Chondrocyte (in vitro differentiated cells): ENCODE data around the gene AXDND1. TPM values are rescaled to one million over a fixed set of nuclear protein-coding genes. Genes with fewer than 3 reads are reported as not detected.

Experiments
- DNase-seq: peaks from one replicate; pipeline ENCODE4 v3.0.0; 2021; ENCODE audit warnings: mixed read lengths, low spot score
- H3K27ac Mint-ChIP-seq: one replicate; pipeline ENCODE4 v1.8.0; 2021; ENCODE audit warnings: mild to moderate bottlenecking, moderate library complexity, mixed read lengths; ENCODE audit not compliant: unreplicated experiment
- H3K27me3 Mint-ChIP-seq: 2 replicates; pipeline ENCODE4 v1.8.0; 2021; ENCODE audit warnings: low read depth, mixed read lengths
- H3K36me3 Mint-ChIP-seq: 2 replicates; pipeline ENCODE4 v1.8.0; 2021; ENCODE audit warnings: low read depth, mixed read lengths
- H3K4me1 Mint-ChIP-seq: 2 replicates; pipeline ENCODE4 v1.8.0; 2021; ENCODE audit warnings: low read depth, mild to moderate bottlenecking, mixed read lengths
- H3K4me3 Mint-ChIP-seq: one replicate; pipeline ENCODE4 v1.8.0; 2021; ENCODE audit warnings: mild to moderate bottlenecking, moderate library complexity, mixed read lengths; ENCODE audit not compliant: unreplicated experiment
- H3K9me3 Mint-ChIP-seq: 2 replicates; pipeline ENCODE4 v1.8.0; 2021; ENCODE audit warnings: low read depth, mixed read lengths
- CTCF ChIP-seq: fragments of 200-600 bp; sonication (generic); IDR thresholded peaks from 2 replicates; pipeline ENCODE4 v1.5.0; 2021; ENCODE audit warnings: antibody characterized with exemption, mild to moderate bottlenecking, moderate library complexity
- long read RNA-seq: library from polyadenylated mRNA; stranded (forward); transcript quantifications from one replicate; pipeline ENCODE4 v2.0.0, GENCODE V29; 2021
- total RNA-seq: library from RNA; stranded (reverse); gene quantifications from 3 replicates; pipeline ENCODE4 v1.2.1, GENCODE V29; 2021

Gene AXDND1
- total RNA-seq, result 0.20 to 0.23 TPM in 2 of 3 replicates, not detected in the other
- long read RNA-seq, result 0 reads

GRCh38 chr1:179365342-179366092 lies at the start of gene AXDND1:
Gene AXDND1, plus strand, starts transcription at chr1:179365971. Its CDS starts 539 bp downstream, at chr1:179366510.
- H3K36me3 Mint-ChIP-seq, result no peaks in the 10 kb centered on the region
- no peaks in the 10 kb centered on the region for H3K9me3 Mint-ChIP-seq
- TF ChIP-seq CTCF, result no peak
- no peaks in the 10 kb centered on the region for H3K27me3 Mint-ChIP-seq
- peak within 1 kb of the TSS; percentile 92 for H3K4me3 Mint-ChIP-seq
- peak within 1 kb of the TSS; percentile 100 for H3K27ac Mint-ChIP-seq
- no peak for DNase-seq
- H3K4me1 Mint-ChIP-seq, result peaks cover 19% of the 10 kb centered on the region

GRCh38 chr1:179318491-179318890 lies 47.3 kb upstream of the AXDND1 start:
- DNase-seq, result no peak
- no peak for TF ChIP-seq CTCF
- peaks cover 7% of the 10 kb centered on the region for H3K9me3 Mint-ChIP-seq
- no peak overlapping the region for H3K27ac Mint-ChIP-seq
- H3K4me3 Mint-ChIP-seq, result no peak overlapping the region
- no peaks in the 10 kb centered on the region for H3K4me1 Mint-ChIP-seq
- peaks cover 18% of the 10 kb centered on the region for H3K36me3 Mint-ChIP-seq
- H3K27me3 Mint-ChIP-seq, result no peaks in the 10 kb centered on the region

- Mint-ChIP-seq H3K9me3 (peaks cover 7% of the 10 kb centered on the region), H3K4me1 (no peaks in the 10 kb centered on the region), H3K4me3 (no peak overlapping the region), H3K27me3 (no peaks in the 10 kb centered on the region), H3K27ac (no peak overlapping the region), H3K36me3 (peaks cover 19% of the 10 kb centered on the region)
- DNase-seq, result no peak
- no peak for TF ChIP-seq CTCF
Measured at GRCh38 chr1:179321533-179322216, 44.1 kb upstream of the AXDND1 start.

- DNase-seq, result no peak
- Mint-ChIP-seq H3K27ac (no peak overlapping the region), H3K4me1 (no peaks in the 10 kb centered on the region), H3K36me3 (peaks cover 19% of the 10 kb centered on the region), H3K9me3 (peaks cover 7% of the 10 kb centered on the region), H3K4me3 (no peak overlapping the region), H3K27me3 (no peaks in the 10 kb centered on the region)
- no peak for TF ChIP-seq CTCF
Measured at GRCh38 chr1:179322557-179322956, 43.2 kb upstream of the AXDND1 start.

- peaks cover 7% of the 10 kb centered on the region for H3K9me3 Mint-ChIP-seq
- H3K4me1 Mint-ChIP-seq, result no peaks in the 10 kb centered on the region
- no peaks in the 10 kb centered on the region for H3K27me3 Mint-ChIP-seq
- H3K4me3 Mint-ChIP-seq, result no peak overlapping the region
- TF ChIP-seq CTCF, result no peak
- H3K27ac Mint-ChIP-seq, result no peak overlapping the region
- H3K36me3 Mint-ChIP-seq, result peaks cover 19% of the 10 kb centered on the region
- no peak for DNase-seq
Measured at GRCh38 chr1:179323436-179323835, 42.3 kb upstream of the AXDND1 start.
